Right lobe of liver (tissue), 6 donors: Measurements from ENCODE around the gene DNAH8. TPM values are rescaled to one million over a fixed set of nuclear protein-coding genes. Genes with fewer than 3 reads are reported as not detected.

ENCODE experiments used
- ATAC-seq, 4 donors: fragments of 200-7000 bp; cut with Tn5 transposase; one replicate each; pipeline ENCODE4 v1.9.1; 2020; ENCODE audit warnings: mild to moderate bottlenecking in 4 of 4, moderate library complexity in 4 of 4
- DNase-seq, 3 donors: peaks; one replicate each; pipeline ENCODE4 v3.0.0-alpha.2; 2020
- H3K27ac ChIP-seq, 3 donors: fragments of 200-600 bp; one replicate each; pipeline ENCODE4 v1.8.0; 2022
- H3K27me3 ChIP-seq, 2 donors: fragments of 200-600 bp; one replicate each; pipeline ENCODE4 v1.8.0; 2022
- H3K36me3 ChIP-seq, 4 donors: fragments of 200-600 bp; sonication (generic) in 1 of 4; one replicate each; pipeline versions ENCODE4 v1.5.1 to v1.8.0; 2017 to 2022; ENCODE audit warnings: control low read depth in 1 of 4
- H3K4me1 ChIP-seq, 4 donors: fragments of 200-600 bp; sonication (generic) in 1 of 4; one replicate each; pipeline versions ENCODE4 v1.5.1 to v1.8.0; 2017 to 2022; ENCODE audit warnings: control low read depth in 1 of 4
- H3K4me3 ChIP-seq, 3 donors: fragments of 200-600 bp; one replicate each; pipeline ENCODE4 v1.8.0; 2022
- H3K9me3 ChIP-seq, 4 donors: fragments of 200-600 bp; sonication (generic) in 1 of 4; one replicate each; pipeline versions ENCODE4 v1.5.1 to v1.8.0; 2017 to 2022; ENCODE audit warnings: control low read depth in 1 of 4
- POLR2A ChIP-seq: fragments of 450-650 bp; IDR thresholded peaks from one replicate; pipeline ENCODE4 v1.6.1; 2017; ENCODE audit warnings: antibody characterized with exemption, mild to moderate bottlenecking
- WGBS: methylation state at CpG from one replicate; pipeline ENCODE4 v1.1.6; 2018; ENCODE audit warnings: low coverage, low lambda C conversion rate; ENCODE audit not compliant: insufficient coverage; ENCODE audit errors: missing lambda C conversion rate; 5-methylcytosine and 5-hydroxymethylcytosine counted together
- intact Hi-C, 2 donors: fragments of 100-400 bp; cut with DNase I; formaldehyde crosslinking; loops; one replicate each; pipeline versions ENCODE4 v1.11.2 to v1.14.1; 2022
- total RNA-seq, 6 experiments: library from RNA; depleted of rRNA in 2 of 6; stranded (reverse); fragments of >200 nt in 2 of 6; fragmentation: NEBNext Ultra II Directional in 3 of 6; extraction: Animal tissue kit (Norgen Biotek cat#: 25700) in 3 of 6; gene quantifications; one replicate each; pipeline versions ENCODE4 v1.1.0 to v1.2.4, GENCODE V29; 2016 to 2023
- TF ChIP-seq, protein P1 (sequence below), 4 donors: fragments of 200-600 bp in 3 of 4; fragments of 450-650 bp in 1 of 4; IDR thresholded peaks; one replicate each; pipeline versions ENCODE4 v1.5.1 to v1.8.0; 2016 to 2022; ENCODE audit warnings: antibody characterized with exemption in 4 of 4, mild to moderate bottlenecking in 2 of 4
- donor health status: DM: no; HTN: yes; CAD: no.
- donor health status: DM: no; HTN: no; CAD: no.
- donor health status: DM: no; HTN: no; CAD: no.
- donor health status: DM: no; HTN: yes; CAD: no.
- donor health status: DM: no; HTN: yes; CAD: no.

Gene DNAH8
- total RNA-seq, 6 experiments from 2014 or later, result 0.02 TPM; not detected in 5

DNA sequence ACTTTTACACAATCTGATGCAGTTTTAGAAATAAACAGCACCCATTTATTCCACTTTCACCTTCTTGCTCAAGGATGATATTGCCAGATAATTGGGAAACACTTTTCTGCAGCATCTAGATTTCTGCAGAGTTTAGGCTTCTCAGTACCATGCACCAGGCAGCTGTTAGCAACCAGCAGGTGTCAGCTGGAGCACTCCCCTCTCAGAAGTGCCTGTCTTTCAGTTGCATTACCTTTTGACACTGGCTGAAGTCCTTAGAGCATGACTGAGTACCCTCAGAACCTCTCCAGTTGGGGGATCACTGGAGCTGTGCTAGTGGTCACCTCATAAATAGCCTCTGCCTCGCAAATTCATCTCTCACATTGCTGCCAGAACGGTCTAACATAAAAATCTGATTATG lies 91.2 kb downstream of the DNAH8 start:
- intact Hi-C loops, result no loop called here
- DNase-seq (no peak), ATAC-seq (peak; percentile 49 to 69 (median 64))
- H3K27me3 ChIP-seq, result no peaks in the 10 kb centered on the region
- WGBS, result 69% methylated on average over 2 of the region's 2 CpGs
- H3K4me3 ChIP-seq, result no peak overlapping the region
- no peaks in the 10 kb centered on the region for H3K4me1 ChIP-seq
- H3K36me3 ChIP-seq, result no peaks in the 10 kb centered on the region
- TF ChIP-seq, protein P1, sequence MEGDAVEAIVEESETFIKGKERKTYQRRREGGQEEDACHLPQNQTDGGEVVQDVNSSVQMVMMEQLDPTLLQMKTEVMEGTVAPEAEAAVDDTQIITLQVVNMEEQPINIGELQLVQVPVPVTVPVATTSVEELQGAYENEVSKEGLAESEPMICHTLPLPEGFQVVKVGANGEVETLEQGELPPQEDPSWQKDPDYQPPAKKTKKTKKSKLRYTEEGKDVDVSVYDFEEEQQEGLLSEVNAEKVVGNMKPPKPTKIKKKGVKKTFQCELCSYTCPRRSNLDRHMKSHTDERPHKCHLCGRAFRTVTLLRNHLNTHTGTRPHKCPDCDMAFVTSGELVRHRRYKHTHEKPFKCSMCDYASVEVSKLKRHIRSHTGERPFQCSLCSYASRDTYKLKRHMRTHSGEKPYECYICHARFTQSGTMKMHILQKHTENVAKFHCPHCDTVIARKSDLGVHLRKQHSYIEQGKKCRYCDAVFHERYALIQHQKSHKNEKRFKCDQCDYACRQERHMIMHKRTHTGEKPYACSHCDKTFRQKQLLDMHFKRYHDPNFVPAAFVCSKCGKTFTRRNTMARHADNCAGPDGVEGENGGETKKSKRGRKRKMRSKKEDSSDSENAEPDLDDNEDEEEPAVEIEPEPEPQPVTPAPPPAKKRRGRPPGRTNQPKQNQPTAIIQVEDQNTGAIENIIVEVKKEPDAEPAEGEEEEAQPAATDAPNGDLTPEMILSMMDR (IDR thresholded peaks at IDR 0.05), result peak in 2 of 4 donors; percentile 18 to 32
- no peak for TF ChIP-seq POLR2A
- H3K27ac ChIP-seq, result no peak overlapping the region
- H3K9me3 ChIP-seq, result no peaks in the 10 kb centered on the region

DNA sequence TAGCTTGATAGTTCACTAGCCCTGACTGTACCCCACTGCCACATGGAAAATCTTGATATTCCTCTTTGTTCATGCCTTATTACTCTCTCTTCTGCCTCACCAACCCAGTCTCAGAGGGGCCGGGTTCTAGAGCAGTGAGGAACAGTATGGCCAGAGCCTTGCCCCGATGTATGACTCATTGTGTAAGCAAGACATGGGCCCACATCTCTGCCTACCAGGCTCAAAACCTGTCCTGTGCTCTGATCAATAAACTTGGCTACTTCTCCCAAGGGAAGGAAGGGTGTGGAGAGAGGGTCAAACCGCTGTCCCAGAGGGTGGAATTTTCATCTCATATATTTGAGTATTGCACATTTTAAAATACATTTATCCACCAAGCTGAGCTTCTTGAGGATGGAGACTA lies 91.7 kb downstream of the DNAH8 start:
- no peaks in the 10 kb centered on the region for H3K4me1 ChIP-seq
- intact Hi-C loops, result no loop called here
- 57% methylated on average over 3 of the region's 3 CpGs for WGBS
- H3K36me3 ChIP-seq, result no peaks in the 10 kb centered on the region
- ATAC-seq, result peak in 1 of 4 donors; percentile 36
- TF ChIP-seq, protein P1 (IDR thresholded peaks at IDR 0.05), result no peak
- H3K27me3 ChIP-seq, result no peaks in the 10 kb centered on the region
- no peak overlapping the region for H3K27ac ChIP-seq
- no peak for DNase-seq
- no peak overlapping the region for H3K4me3 ChIP-seq
- no peaks in the 10 kb centered on the region for H3K9me3 ChIP-seq

DNA sequence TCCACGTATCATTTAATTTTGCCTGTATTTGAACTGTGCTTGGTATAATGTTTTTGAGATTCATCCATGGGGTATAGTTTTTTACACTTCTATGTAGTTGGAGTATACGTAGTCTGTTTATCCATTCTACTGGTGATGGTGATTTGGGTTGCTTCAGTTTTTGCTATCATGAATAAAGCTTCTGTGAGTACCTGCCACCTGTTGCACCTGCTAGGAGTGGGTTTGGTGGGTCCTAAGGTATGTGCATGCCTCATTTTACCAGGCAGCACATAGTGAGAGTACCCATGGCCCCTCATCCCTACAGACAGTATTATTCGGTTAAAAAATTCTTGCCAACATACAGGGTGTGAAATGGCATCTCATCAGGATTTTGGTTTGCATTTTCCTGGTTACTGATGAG lies 92.9 kb downstream of the DNAH8 start:
- Histone ChIP-seq H3K27me3 (no peaks in the 10 kb centered on the region), H3K27ac (no peak overlapping the region), H3K4me3 (no peak overlapping the region), H3K4me1 (no peaks in the 10 kb centered on the region), H3K9me3 (no peaks in the 10 kb centered on the region), H3K36me3 (no peaks in the 10 kb centered on the region)
- ATAC-seq (no peak), DNase-seq (no peak)
- WGBS, result 80% methylated on average over 3 of the region's 3 CpGs
- intact Hi-C loops, result no loop called here
- no peak for TF ChIP-seq POLR2A

DNA sequence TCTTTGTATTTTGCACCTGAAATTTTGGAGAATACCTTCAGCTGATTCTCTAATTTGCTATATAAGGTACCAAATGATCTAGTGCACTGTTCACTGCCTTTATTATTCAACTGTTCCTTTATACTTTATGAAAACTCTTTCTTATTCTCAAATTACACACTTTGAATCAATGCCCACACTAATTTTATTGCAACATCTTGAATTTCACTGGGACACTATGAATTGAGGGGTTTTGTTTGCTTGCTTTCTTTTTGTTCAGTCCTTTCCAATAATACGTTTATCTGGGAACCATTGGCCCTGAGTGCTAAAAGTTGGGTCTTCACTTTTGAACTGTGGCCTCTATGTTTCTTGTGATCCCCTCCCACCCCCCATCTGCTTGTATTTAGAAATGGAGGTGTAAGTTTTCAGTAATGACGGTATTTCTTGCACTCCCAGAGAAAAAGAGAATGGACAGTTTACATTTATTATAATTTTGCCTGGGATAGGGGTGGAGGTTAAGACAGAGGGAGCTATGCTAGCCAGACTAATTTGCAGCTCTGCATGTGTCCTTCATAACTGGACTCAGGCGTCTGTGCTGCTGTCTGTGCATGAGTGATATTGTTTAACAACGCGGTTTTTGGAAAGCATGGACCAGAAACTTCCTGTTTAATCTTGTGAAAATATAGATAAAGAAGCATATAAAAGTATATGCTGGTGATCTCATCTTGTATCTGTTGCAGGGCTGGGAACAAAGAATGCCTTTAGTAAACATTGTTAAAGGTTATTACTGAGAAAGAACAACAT lies 98.1 kb downstream of the DNAH8 start:
- DNase-seq, result no peak
- Histone ChIP-seq H3K4me1 (no peaks in the 10 kb centered on the region), H3K36me3 (no peaks in the 10 kb centered on the region), H3K4me3 (no peak overlapping the region), H3K27me3 (no peaks in the 10 kb centered on the region), H3K9me3 (no peaks in the 10 kb centered on the region), H3K27ac (no peak overlapping the region)
- intact Hi-C loops, result no loop called here
- no peak for ATAC-seq
- TF ChIP-seq POLR2A, result no peak
- TF ChIP-seq, protein P1 (IDR thresholded peaks at IDR 0.05), result no peak
- 33% methylated on average over 5 of the region's 5 CpGs for WGBS

DNA sequence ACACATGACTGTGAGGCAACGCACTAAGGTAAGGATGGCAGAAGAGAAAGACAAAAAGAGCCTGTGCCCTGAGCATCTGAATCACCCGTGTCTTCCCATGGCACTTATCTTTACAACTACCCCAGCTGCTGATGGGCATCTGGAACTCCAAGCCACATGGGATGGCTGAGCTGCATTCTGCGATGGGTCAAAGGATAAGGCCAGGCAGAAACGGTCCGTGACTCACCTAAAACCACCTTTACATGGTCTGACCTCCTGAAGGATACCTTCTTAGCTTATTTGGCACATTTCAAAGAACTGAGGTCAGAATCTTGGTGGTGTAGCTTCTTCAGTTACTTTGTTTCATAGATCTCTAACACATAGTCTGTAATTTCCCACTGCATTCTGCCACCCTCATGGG lies 99.7 kb downstream of the DNAH8 start:
- no peak for DNase-seq
- intact Hi-C loops, result no loop called here
- H3K27ac ChIP-seq, result no peak overlapping the region
- TF ChIP-seq, protein P1 (IDR thresholded peaks at IDR 0.05), result no peak
- TF ChIP-seq POLR2A, result no peak
- no peak overlapping the region for H3K4me3 ChIP-seq
- ATAC-seq, result no peak
- 65% methylated on average over 5 of the region's 5 CpGs for WGBS
- H3K9me3 ChIP-seq, result no peaks in the 10 kb centered on the region
- H3K4me1 ChIP-seq, result no peaks in the 10 kb centered on the region
- H3K36me3 ChIP-seq, result no peaks in the 10 kb centered on the region
- H3K27me3 ChIP-seq, result no peaks in the 10 kb centered on the region
